H1 (cell line): Measurements from ENCODE around the gene TXNRD2. TPM values are rescaled to one million over a fixed set of nuclear protein-coding genes. Genes with fewer than 3 reads are reported as not detected.

ENCODE experiments used
- ATF2 ChIP-seq: IDR thresholded peaks from 2 replicates; pipeline ENCODE4 v1.6.1; 2012; ENCODE audit warnings: low read length, inconsistent platforms
- BACH1 ChIP-seq: IDR thresholded peaks from 2 replicates; pipeline ENCODE4 v1.6.1; 2012; ENCODE audit warnings: low read length, improper control_type of control experiment
- NRF1 ChIP-seq: IDR thresholded peaks from 2 replicates; pipeline ENCODE4 v1.6.1; 2011; ENCODE audit warnings: mild to moderate bottlenecking, low read depth, low read length, improper control_type of control experiment
- USF2 ChIP-seq: IDR thresholded peaks from 2 replicates; pipeline ENCODE4 v1.6.1; 2011; ENCODE audit warnings: low read length, improper control_type of control experiment
- YY1 ChIP-seq: IDR thresholded peaks from 2 replicates; pipeline ENCODE4 v1.6.1; 2011; ENCODE audit warnings: low read depth, mild to moderate bottlenecking, low read length
- polyA plus RNA-seq, 7 experiments: library from polyadenylated mRNA; depleted of rRNA in 3 of 7; stranded (reverse) in 5 of 7; unstranded in 2 of 7; fragments of >200 nt in 5 of 7; fragments of 200-250 nt in 2 of 7; gene quantifications; 1 replicate in 5 of 7; 2 replicates in 1 of 7; 4 replicates in 1 of 7; pipeline versions ENCODE4 v1.2.1 to v1.2.3, GENCODE V29; 2011 to 2013; ENCODE audit warnings: missing spikeins in 2 of 7, mixed read lengths in 2 of 7
- total RNA-seq: library from RNA; stranded (reverse); fragmentation: NEBNext Ultra II Directional; extraction: Animal tissue kit (Norgen Biotek cat#: 25700); gene quantifications from 2 replicates; pipeline ENCODE4 v1.2.1, GENCODE V29; 2021

The TXNRD2 gene
- total and polyA plus RNA-seq, 2 of the 8 experiments (the other 6 are each of a cell fraction or from before 2014, with no cell fraction given), result 14.8 to 21.9 TPM

- TF ChIP-seq ATF2 (no peak), BACH1 (no peak), USF2 (no peak), YY1 (no peak), NRF1 (no peak)
- TF ChIP-seq, all 59 proteins: peak for 0
Measured at GRCh38 chr22:19841641-19842392, 99.8 kb downstream of the TXNRD2 start (continued).
